Activated CD4-positive, CD25-positive, alpha-beta regulatory T cell treated with anti-CD3 and anti-CD28 coated beads, Interleukin-2, amount 50 U/mL, for 24 hours (primary cell): ENCODE results near the gene FANCM.
A peak's percentile ranks its signal among the peaks of the same experiment; 100 is the strongest.

Source experiments
- ATAC-seq, 2 donors: fragments of 150-1000 bp; cut with Tn5 transposase; one replicate each; pipeline ENCODE4 v1.10.0; 2021; ENCODE audit warnings: mild to moderate bottlenecking in 1 of 2, moderate library complexity in 1 of 2

Gene FANCM

DNA sequence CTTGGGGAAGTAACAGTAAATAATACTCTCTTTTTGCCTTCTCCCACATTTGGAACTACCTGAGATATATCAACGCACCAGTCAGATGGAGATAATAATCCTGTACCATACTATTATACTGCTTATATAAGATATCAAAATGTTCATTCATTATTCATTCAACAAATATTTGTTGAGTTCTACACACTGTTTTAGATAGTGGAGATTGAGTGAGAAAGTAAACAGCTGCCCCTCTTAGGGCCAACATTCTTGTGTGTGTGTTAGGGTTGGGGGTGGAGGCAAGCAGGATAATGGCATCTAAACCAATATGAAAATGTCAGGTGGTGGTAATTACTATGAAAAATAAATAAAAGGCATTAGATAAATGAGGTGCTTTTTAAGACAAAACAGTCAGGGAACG lies 103.3 kb downstream of the FANCM start:
- ATAC-seq = no peak

DNA sequence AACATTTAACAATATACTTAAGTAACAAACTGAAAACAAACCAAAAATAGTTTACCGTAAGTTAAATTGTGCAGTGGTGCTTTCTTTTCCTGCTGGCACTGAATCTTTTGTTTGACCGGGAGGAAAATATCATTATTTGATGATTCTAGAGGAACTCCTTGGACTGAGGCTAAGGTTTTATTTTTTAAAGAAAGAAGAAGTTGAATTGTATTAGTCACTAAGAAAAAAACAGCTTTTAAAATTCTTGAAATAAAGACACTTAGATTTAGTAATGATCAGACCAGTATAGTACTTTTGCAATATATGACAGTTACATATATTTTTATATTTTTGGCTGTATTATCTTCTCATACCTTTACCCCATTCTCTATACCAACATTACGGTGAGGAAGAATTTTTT lies 107.0 kb downstream of the FANCM start:
- ATAC-seq = no peak

DNA sequence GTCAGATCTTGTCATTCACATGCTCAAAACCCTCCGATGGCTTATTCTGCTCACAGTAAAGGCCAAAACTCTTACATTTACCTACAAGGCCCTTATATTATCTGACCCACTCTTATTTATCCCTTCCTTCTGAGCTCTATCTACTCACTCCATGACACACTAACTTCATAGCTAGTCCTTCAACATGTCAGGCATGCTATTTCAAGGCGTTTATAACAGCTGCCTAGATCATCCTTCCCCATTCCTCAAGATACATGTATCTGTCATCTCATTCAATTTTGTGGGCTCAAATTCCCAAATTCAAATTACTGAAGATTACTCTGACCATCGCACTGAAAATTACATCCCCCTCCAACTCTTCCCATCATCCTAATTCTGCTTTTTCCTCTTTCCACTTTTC lies 110.4 kb downstream of the FANCM start:
- no peak for ATAC-seq

DNA sequence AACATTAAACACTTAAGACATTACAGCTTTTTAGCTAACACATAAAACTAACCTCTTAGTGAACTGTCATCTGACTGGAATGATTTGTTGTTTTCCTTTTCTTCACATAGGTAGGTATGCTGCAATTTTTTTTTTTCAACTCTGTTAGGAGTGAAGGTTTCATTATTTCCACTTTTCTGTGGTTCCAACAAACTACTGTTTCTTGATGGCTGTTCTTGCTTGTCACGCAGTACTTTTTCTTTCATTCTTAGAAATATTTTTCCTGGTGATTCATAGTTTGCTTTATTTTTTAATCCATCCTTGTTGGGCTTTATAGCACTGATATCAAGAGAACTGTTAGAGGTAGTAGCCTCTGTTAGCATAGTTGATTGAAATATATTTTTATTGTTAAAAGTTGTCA lies 111.0 kb downstream of the FANCM start:
- peak; percentile 66 to 77 for ATAC-seq

DNA sequence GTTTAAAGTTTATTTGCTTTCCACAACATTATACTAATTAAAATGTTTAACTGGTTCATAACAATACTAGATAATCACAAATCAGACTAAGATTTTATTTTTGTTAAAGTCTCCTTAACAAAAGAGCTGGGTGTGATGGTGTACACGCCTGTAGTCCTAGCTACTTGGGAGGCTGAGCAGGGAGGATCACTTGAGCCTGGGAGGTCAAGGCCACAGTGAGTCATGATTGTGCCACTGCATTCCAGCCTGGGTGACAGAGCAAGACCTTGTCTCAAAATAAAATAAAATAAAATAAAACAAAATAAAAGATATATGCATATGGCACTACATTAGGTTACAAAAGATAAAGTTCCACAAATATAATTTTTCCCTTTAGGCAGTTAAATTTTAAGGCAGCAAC lies 111.7 kb downstream of the FANCM start:
- ATAC-seq = no peak

DNA sequence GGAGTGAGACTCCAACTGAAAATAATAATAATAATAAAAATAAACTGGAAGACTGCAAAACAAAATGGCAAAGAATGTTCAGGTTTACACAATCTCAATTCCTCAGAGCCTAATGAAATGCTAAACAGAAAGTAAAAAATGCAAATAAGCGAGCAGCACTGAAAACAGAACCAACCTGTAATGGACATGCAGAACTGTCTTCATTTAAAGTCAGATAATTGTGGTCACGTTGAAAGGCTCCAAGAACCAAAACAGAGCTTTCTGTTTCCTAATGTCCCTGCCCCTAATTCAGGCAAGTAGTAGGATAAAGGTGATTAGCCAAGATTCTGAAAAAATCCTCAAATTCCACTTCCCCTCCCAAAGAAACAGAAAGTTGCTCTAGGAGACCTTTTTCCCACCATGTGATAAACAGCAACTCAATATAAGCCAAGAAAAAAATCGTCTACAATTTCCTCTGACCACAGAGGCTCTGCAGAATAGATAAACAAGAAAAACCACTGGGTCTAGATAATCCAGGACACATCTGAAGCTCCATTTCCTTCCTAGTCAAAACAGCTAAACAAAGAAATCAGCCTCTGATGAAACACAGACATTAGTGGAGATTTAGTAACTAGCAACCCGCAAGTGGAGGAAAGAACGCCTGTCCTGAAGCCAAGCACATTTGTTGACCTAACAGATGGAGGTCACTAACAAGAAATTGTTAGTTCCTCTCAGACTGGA lies 114.3 kb downstream of the FANCM start:
- ATAC-seq = no peak
